HG02678 (cell line): ENCODE data around the gene ARPC5.

Experiments
- ATAC-seq: cut with Tn5 transposase; IDR thresholded peaks from one replicate; pipeline ENCODE4 v1.9.1; 2021; ENCODE audit warnings: mild to moderate bottlenecking, moderate library complexity; ENCODE audit not compliant: unreplicated experiment

ARPC5 gene

GRCh38 chr1:183612407-183612806 lies 23.2 kb downstream of the ARPC5 start:
- ATAC-seq = no peak

DNA sequence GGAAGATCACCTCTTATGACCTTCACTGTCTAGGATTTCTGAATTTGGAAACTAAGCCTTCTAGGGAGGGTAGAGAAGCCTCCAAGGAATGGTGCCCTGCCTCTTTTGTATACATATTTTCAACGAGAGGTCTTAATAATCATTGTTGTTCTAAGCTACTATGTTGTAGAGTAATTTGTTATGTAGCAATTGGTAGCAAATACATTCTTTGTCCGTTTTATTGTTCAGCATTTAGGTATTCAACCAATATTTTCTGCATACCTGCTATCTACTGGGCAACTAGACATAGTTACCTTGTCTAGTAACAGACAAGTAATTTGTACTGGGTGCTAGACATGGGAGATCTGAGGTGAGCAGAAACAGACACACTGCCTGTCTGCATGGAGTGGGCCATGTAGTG lies 24.6 kb downstream of the ARPC5 start:
- no peak for ATAC-seq

DNA sequence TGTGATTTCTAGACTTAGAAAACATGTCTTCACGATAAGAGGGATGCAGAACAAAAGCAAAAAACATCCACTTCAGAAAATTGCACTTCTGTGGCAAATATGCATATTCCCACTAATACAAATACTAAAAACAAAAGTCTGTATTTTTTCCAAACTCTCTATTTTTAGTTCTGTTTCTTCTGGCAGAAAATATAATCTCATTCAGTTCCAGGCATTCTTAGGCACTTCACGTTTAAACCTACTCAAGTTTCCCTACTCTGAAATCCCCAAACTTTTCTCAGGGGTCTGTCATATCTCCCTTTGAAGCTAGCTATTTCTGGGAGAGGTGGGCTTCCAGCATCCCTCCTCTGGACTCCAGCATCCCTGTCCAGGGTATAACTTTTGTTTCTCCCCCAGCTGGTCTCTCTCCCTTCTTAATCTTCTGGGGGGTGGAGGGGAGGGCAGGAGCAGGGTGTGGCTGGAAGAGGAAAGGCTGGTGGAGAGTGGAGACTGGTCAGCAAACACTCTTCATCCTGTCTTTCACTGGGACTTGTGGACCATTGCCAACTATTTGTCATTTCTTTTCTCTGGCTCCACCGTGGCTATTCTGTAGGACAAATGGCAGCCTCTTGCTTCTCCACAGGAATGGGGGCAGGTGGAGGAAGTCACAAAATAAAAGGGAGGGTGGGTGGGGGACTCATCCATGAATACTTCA lies 25.7 kb downstream of the ARPC5 start:
- ATAC-seq = no peak

GRCh38 chr1:183609313-183609712 lies 26.3 kb downstream of the ARPC5 start:
- ATAC-seq = peak; percentile 43

GRCh38 chr1:183607322-183607980 lies 28.1 kb downstream of the ARPC5 start:
- no peak for ATAC-seq

- ATAC-seq = no peak
Measured at GRCh38 chr1:183605904-183606303, 29.7 kb downstream of the ARPC5 start.

- ATAC-seq = peak; percentile 20
Measured at GRCh38 chr1:183604815-183605214, 30.8 kb downstream of the ARPC5 start.

GRCh38 chr1:183604038-183604808 lies 31.4 kb downstream of the ARPC5 start:
- peak; percentile 43 for ATAC-seq

DNA sequence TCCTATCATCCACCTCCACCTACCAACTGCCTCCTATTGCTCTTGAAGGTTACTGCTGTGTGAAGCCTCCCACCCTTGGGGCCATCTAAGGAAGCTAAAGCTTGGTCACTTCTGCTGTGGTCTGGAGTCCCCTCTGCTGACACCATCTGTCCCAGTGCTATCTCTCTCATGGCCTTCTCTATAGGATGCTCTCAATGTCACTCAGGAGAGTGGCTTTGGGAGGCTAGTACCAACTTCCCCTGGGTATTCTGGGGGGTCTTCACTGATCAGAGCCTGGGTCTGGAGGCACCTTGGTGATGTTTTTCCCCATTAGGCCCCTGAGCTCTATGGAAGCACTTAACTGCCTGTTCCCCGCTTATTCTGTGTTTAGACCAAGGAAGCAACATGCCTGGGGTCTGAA lies 33.1 kb downstream of the ARPC5 start:
- ATAC-seq = no peak

- ATAC-seq = no peak
Measured at GRCh38 chr1:183600634-183601033, 34.9 kb downstream of the ARPC5 start.

DNA sequence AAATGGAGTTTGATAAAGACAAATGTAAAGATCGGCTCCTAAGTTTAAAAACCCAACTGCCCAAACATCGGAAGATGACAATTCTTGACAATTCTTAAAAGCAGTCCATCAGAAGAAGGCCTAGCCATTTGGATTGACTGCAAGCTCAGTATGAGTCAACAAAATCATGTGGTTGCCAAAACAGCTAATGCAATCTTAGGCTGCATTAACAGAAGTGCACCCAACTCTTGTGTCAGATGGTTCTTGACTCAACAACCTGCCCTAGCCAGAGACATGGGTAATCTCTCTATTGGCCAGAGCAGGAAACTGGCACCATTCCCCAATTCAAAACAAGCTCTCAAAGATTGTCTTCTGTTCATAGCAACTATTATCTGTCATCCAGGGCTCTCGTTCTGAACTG lies 35.4 kb downstream of the ARPC5 start:
- no peak for ATAC-seq

DNA sequence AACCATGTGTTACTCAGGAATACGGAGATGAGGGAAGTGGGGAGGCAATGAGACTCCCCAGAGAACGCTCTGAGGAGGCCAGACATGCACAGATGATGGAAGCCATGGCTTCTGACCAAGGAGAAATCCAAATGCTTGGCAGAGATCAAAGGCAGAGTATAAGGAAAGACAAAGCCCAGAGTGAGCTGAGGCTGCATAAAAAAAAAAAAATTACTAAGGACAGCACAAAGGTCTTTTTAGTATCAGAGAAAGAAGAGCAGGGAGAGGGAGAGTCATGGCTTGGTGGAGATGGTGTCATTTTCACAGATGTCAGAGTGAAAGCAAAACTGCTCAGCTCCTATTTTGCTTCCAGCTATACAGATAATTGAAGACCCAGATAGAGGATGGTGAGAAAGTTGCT lies 37.2 kb downstream of the ARPC5 start:
- ATAC-seq = peak; percentile 71

DNA sequence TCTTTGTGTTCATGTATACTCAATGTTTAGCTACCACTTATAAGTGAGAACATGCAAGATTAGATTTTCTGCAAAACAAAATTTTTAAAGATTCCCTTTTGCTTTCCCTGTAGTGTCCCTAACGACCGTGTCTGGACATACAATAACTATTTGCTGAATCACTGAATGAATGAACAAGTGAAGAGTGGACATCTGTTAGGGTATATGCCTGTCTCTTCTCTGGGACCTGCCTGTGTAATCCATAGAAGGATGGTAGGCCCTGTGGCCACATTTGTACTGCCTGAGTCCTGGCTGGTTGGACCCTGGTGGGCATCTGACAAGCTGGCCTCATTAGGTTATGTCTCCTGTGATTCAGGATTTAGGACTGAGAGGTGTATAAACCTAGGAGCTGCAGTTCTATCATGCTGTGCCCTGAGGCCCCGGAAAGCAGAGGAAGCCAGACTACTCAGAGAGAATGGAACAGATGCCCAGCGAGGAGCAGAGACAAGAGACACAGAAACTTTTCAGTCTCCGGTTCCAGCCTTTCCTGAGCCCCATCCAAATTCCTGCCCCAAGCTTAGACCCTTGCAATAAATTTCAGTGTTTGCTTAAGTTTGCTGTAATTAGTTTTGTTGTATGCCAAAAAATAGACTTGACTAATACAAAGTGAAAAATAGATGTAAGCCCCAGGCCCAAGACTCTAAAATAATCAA lies 37.8 kb downstream of the ARPC5 start:
- no peak for ATAC-seq

DNA sequence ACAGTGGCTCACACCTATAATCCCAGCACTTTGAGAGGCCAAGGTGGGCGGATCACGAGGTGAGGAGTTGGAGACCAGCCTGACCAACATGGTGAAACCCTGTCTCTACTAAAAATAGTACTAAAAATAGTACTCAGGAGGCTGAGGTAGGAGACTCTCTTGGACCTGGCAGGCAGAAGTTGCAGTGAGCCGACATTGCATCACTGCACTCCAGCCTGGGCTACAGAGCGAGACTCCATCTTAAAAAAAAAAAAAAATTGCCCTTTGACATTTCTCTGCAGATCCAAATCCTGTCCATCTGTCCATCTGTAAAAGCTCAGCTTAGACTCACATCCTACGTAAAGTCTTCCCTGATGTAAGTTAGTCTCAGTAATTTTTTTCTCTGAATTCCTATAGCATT lies 39.1 kb downstream of the ARPC5 start:
- ATAC-seq = no peak

DNA sequence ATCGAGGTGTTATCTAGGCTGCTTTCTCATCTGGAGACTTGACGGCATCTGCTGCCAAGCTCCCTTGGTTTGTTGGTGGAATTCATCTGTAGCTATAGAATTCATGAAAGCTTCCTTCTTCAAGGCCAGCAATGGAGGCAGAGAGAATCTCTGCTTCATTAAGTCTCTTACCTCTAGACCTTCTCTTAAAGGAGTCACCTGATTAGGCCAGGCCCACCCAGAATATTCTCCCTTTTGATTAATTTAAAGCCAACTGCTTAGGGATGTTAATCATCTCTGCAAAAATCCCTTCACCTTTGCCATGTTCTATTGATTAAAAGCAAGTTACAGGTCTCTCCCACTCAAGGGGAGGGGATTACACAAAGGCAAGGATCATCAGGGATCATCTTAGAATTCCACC lies 40.0 kb downstream of the ARPC5 start:
- no peak for ATAC-seq

- ATAC-seq = peak; percentile 52
Measured at GRCh38 chr1:183593356-183593755, 42.2 kb downstream of the ARPC5 start.

DNA sequence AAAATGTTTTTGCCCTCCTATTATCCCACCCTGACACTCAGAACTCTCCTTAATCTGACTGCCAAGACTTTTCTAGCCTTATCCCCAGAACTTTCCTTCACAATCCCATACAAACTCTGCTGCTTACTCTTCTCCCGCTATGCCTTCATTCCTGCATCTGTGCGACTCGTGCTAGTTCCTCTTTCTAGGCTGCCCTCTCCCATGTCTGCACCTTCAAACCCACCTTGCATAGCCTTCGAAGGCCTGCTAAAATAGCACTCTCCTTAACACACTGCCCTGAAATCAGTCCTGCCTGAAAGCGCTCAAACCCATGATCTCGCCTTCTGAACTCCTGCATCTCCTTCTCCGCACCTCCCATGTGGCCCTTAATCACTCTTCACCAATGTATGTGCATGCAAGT lies 42.9 kb downstream of the ARPC5 start:
- ATAC-seq = no peak

DNA sequence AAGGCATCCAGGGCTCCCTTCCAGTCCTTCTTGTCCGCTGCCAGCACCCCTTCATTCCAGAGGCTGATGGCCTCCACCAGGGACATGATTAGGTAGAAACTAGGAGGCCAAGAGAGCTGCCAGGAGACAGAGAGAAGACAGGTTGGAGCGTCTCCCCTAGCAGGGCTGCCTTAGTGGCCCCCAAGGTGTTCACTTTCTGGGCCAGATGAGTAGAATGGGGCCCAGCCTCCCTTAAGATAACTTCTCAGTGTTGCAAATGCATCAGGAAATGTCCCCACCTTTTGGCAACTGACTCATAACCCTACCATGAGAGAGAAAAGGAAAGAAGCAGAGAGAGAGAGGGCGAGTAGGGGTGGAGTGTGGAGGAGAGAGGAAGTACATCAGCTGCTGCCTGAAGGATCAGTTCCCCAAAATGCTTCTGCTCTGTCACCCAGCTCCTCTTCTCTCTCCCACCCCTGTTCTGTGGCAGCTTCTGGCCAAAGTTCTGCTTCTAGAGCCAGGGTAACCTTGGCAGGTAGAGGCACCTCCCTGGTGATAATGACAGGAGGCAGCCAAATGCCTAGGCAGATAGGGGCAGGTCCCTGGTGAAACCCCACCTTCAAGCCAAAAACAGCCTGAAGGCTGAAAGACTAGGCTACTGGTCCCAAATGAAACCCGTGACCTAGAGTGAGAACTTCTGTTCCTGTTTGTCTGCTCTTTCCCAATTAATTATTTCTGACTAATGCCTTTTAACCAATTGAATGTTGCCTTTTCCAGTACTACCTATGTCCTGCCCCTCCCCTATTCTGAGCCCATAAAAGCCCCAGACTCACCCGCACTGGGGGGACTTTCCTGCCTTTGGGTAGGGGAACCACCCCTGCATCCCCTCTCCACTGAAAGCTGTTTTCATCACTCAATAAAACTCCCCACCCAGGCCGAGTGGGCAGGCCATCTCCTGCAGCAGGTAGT lies 45.1 kb downstream of the ARPC5 start, which contains the start of gene NCF2:
NCF2 (minus strand) TSS at position 216 of the 948 bp plus-strand sequence; CDS start at position 86, 130 bp downstream.
- ATAC-seq = peak; percentile 64

DNA sequence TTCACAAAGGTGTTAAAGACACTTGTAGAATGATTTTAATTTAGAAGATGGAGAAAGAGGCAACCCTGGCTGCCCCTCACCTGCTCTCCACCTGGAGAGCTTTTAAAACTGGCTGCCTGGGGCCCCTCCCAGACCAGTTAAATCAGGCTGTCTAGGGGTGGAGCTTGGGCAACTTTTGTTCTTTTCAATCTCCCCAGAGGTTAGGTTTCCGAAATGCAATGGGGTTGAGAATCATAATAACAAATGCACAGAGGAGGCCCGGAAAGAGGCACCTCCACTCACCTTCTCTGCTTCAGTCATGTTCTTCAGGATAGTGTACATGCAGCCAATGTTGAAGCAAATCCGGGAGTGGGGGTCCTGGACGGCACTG lies 45.7 kb downstream of the ARPC5 start:
- peak; percentile 22 for ATAC-seq

DNA sequence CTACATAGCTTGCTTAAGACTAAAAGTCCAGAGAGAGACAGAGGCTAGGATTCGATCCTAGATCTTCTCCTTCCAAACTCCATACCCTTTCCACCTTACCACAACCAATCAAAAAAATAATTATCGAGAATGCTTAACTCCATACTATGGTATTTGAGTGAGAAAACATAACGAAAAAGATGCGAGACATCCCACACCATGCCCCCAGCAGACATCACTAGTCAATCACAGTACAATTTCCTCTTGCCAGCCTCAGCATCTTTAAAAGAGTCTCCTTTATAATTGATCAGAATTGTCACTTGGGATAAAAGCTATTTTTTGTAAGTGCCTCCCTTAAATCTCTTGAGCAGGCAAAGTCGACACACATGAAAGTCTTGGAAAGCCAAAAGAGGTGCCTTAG lies 46.2 kb downstream of the ARPC5 start:
- no peak for ATAC-seq
